NCI-H1092 treated with DMSO at 0.1 percent for 48 hours (cell line): ENCODE measurements around the gene IL17C.

Experiments used
- DNase-seq: peaks from one replicate; lab custom pipeline; 2025; lab: John Stamatoyannopoulos, UW

IL17C gene

GRCh38 chr16:88627531-88628411 lies 10.6 kb upstream of the IL17C start:
- DNase-seq: no peak

- DNase-seq: no peak
These were observed 9.8 kb upstream of the IL17C start for GRCh38 chr16:88628512-88628974.

- no peak for DNase-seq
These were observed 8.5 kb upstream of the IL17C start for GRCh38 chr16:88629835-88630234.

GRCh38 chr16:88630433-88630832 lies 7.9 kb upstream of the IL17C start:
- DNase-seq: no peak

- DNase-seq: no peak
These were observed 7.4 kb upstream of the IL17C start for GRCh38 chr16:88630941-88631340.

- DNase-seq: no peak
These were observed 7.0 kb upstream of the IL17C start for GRCh38 chr16:88631384-88631783.

GRCh38 chr16:88631920-88632586 lies 6.3 kb upstream of the IL17C start:
- no peak for DNase-seq

GRCh38 chr16:88632587-88632930 lies 5.8 kb upstream of the IL17C start:
- no peak for DNase-seq

GRCh38 chr16:88633684-88634140 lies 4.7 kb upstream of the IL17C start:
- no peak for DNase-seq

GRCh38 chr16:88634141-88634993 lies 4.0 kb upstream of the IL17C start:
- no peak for DNase-seq

GRCh38 chr16:88634994-88635670 lies 3.2 kb upstream of the IL17C start:
- no peak for DNase-seq

- DNase-seq: no peak
These were observed 2.6 kb upstream of the IL17C start for GRCh38 chr16:88635671-88636319.

GRCh38 chr16:88636488-88637265 lies 1.7 kb upstream of the IL17C start:
- DNase-seq: no peak

GRCh38 chr16:88639231-88640038 lies 1.1 kb downstream of the IL17C start:
- DNase-seq: no peak

- no peak for DNase-seq
These were observed 1.7 kb downstream of the IL17C start for GRCh38 chr16:88640039-88640495.

GRCh38 chr16:88640498-88641247 lies 2.3 kb downstream of the IL17C start:
- no peak for DNase-seq

- no peak for DNase-seq
These were observed 4.7 kb downstream of the IL17C start for GRCh38 chr16:88642881-88643643.

- no peak for DNase-seq
These were observed 5.2 kb downstream of the IL17C start for GRCh38 chr16:88643644-88643932.
